IMR-90 (cell line): Measurements from ENCODE around the gene GCC1. TPM values are rescaled to one million over a fixed set of nuclear protein-coding genes. Genes with fewer than 3 reads are reported as not detected.

Experiments used
- ATAC-seq: fragments of 200-7000 bp; cut with Tn5 transposase; 2 replicates; pipeline ENCODE4 v1.9.1; 2020; ENCODE audit warnings: low read depth, mild to moderate bottlenecking, moderate library complexity
- BruUV-seq: library from RNA; stranded (reverse); fragments of 400-500 nt; replicated peaks from 2 replicates; lab custom pipeline; 2021; lab: Mats Ljungman, UMichigan
- CTCF ChIA-PET: fragments of 300-600 bp; formaldehyde crosslinking; extraction: SDS; loops from one replicate; lab custom pipeline; 2021; ENCODE audit warnings: antibody characterized with exemption; lab: Yijun Ruan, JAX
- POLR2A ChIA-PET: fragments of 300-600 bp; sonication (Branson Sonifier 250); formaldehyde crosslinking; loops from one replicate; lab custom pipeline; 2022; ENCODE audit warnings: antibody characterized with exemption; ENCODE audit not compliant: unreplicated experiment; lab: Charles Lee
- DNase-seq: peaks from one replicate; pipeline ENCODE4 v3.0.0; 2013
- H2AFZ ChIP-seq: replicated peaks from 2 replicates; pipeline ENCODE3; 2013; ENCODE audit warnings: low read length, mild to moderate bottlenecking; ENCODE audit not compliant: poor library complexity
- H2AK5ac ChIP-seq: 2 replicates; pipeline ENCODE4 v1.6.1; 2013; ENCODE audit warnings: low read depth, low read length, inconsistent platforms
- H2AK9ac ChIP-seq: replicated peaks from 2 replicates; pipeline ENCODE3; 2013; ENCODE audit warnings: mild to moderate bottlenecking, low read depth, low read length, moderate library complexity; ENCODE audit not compliant: poor library complexity
- H2BK120ac ChIP-seq: 2 replicates; pipeline ENCODE4 v1.6.1; 2013; ENCODE audit warnings: low read depth, low read length, inconsistent platforms
- H2BK15ac ChIP-seq: 3 replicates; pipeline ENCODE4 v1.6.1; 2013; ENCODE audit warnings: low read depth, low read length, inconsistent platforms
- H2BK20ac ChIP-seq: 2 replicates; pipeline ENCODE4 v1.6.1; 2013; ENCODE audit warnings: low read depth, mild to moderate bottlenecking, inconsistent platforms, low read length, moderate library complexity
- H2BK5ac ChIP-seq: 2 replicates; pipeline ENCODE4 v1.6.1; 2013; ENCODE audit warnings: mild to moderate bottlenecking, low read depth, low read length, inconsistent platforms; ENCODE audit not compliant: poor library complexity, severe bottlenecking
- H3K14ac ChIP-seq: replicated peaks from 2 replicates; pipeline ENCODE4 v1.6.1; 2013; ENCODE audit warnings: low read depth, low read length, inconsistent platforms
- H3K18ac ChIP-seq: 2 replicates; pipeline ENCODE4 v1.6.1; 2013; ENCODE audit warnings: low read depth, low read length, control low read depth
- H3K23ac ChIP-seq: 2 replicates; pipeline ENCODE4 v1.6.1; 2013; ENCODE audit warnings: low read depth, low read length, inconsistent platforms
- H3K27ac ChIP-seq: 2 replicates; pipeline ENCODE4 v1.5.1; 2013; ENCODE audit warnings: mild to moderate bottlenecking, control low read depth, low read length; ENCODE audit not compliant: insufficient read depth
- H3K27me3 ChIP-seq: 2 replicates; pipeline ENCODE4 v1.6.1; 2013; ENCODE audit warnings: low read length; ENCODE audit not compliant: control insufficient read depth, insufficient read depth
- H3K36me3 ChIP-seq: 2 replicates; pipeline ENCODE4 v1.6.1; 2013; ENCODE audit warnings: low read length, mixed read lengths; ENCODE audit not compliant: control insufficient read depth, insufficient read depth
- H3K4ac ChIP-seq: 2 replicates; pipeline ENCODE4 v1.6.1; 2013; ENCODE audit warnings: low read depth, low read length, inconsistent platforms
- H3K4me1 ChIP-seq: 2 replicates; pipeline ENCODE4 v1.6.1; 2013; ENCODE audit warnings: low read length, mixed read lengths; ENCODE audit not compliant: control insufficient read depth, insufficient read depth
- H3K4me2 ChIP-seq: 2 replicates; pipeline ENCODE4 v1.6.1; 2013; ENCODE audit warnings: low read depth, mild to moderate bottlenecking, control low read depth, low read length, moderate library complexity
- H3K4me3 ChIP-seq: 2 replicates; pipeline ENCODE4 v1.5.1; 2013; ENCODE audit warnings: low read depth, mild to moderate bottlenecking, control low read depth, low read length, moderate library complexity; ENCODE audit not compliant: insufficient read depth
- H3K56ac ChIP-seq: 2 replicates; pipeline ENCODE4 v1.6.1; 2013; ENCODE audit warnings: low read length, inconsistent platforms; ENCODE audit not compliant: insufficient read depth; ENCODE audit errors: extremely low read depth
- H3K79me1 ChIP-seq, 2 experiments: 2 replicates each; pipeline ENCODE4 v1.6.1; 2013; ENCODE audit warnings: low read length in 2 of 2, inconsistent platforms in 1 of 2, low read depth in 1 of 2
- H3K9ac ChIP-seq: 2 replicates; pipeline ENCODE4 v1.6.1; 2013; ENCODE audit warnings: low read depth, low read length, control low read depth
- H3K9me1 ChIP-seq: 2 replicates; pipeline ENCODE4 v1.6.1; 2013; ENCODE audit warnings: low read length, inconsistent platforms; ENCODE audit not compliant: insufficient read depth
- H3K9me3 ChIP-seq: 2 replicates; pipeline ENCODE4 v1.6.1; 2013; ENCODE audit warnings: low read length; ENCODE audit not compliant: control insufficient read depth, insufficient read depth
- H4K20me1 ChIP-seq: 2 replicates; pipeline ENCODE4 v1.6.1; 2013; ENCODE audit warnings: low read length, inconsistent platforms; ENCODE audit not compliant: insufficient read depth
- H4K5ac ChIP-seq: 2 replicates; pipeline ENCODE4 v1.6.1; 2013; ENCODE audit warnings: mild to moderate bottlenecking, low read depth, low read length, control low read depth
- H4K8ac ChIP-seq, 2 experiments: 2 replicates each; pipeline ENCODE4 v1.6.1; 2013; ENCODE audit warnings: low read depth in 2 of 2, low read length in 2 of 2, control low read depth in 1 of 2, inconsistent platforms in 1 of 2
- H4K91ac ChIP-seq: 2 replicates; pipeline ENCODE4 v1.6.1; 2013; ENCODE audit warnings: low read depth, low read length, inconsistent platforms; ENCODE audit not compliant: insufficient read depth
- CEBPB ChIP-seq: IDR thresholded peaks from 2 replicates; pipeline ENCODE4 v1.6.1; 2012; ENCODE audit warnings: low read depth, low read length, improper control_type of control experiment
- CTCF ChIP-seq: conservative IDR thresholded peaks from 2 replicates; pipeline ENCODE4 v1.5.1; 2012; ENCODE audit warnings: mild to moderate bottlenecking, low read depth, low read length, improper control_type of control experiment
- FOS ChIP-seq: fragments of 150-350 bp; IDR thresholded peaks from 2 replicates; pipeline ENCODE4 v1.6.1; 2016; ENCODE audit warnings: low read depth, low read length
- MXI1 ChIP-seq: IDR thresholded peaks from 2 replicates; pipeline ENCODE4 v1.6.1; 2012; ENCODE audit warnings: low read depth, mild to moderate bottlenecking, low read length, moderate library complexity, borderline replicate concordance
- SMC3 ChIP-seq: fragments of 150-350 bp; IDR thresholded peaks from 2 replicates; pipeline ENCODE4 v1.6.1; 2016; ENCODE audit warnings: low read depth, mild to moderate bottlenecking, antibody characterized with exemption, low read length, moderate library complexity
- USF2 ChIP-seq: fragments of 150-350 bp; IDR thresholded peaks from 2 replicates; pipeline ENCODE4 v1.6.1; 2017; ENCODE audit warnings: mild to moderate bottlenecking, antibody characterized with exemption, low read length, low read depth
- WGBS, 2 experiments: methylation state at CpG; one replicate each; pipeline versions ENCODE4 v1.1.5 to v1.1.7; 2013; ENCODE audit warnings: missing lambda C conversion rate in 2 of 2; ENCODE audit not compliant: insufficient read length in 1 of 2; ENCODE audit errors: extremely low coverage in 2 of 2; 5-methylcytosine and 5-hydroxymethylcytosine counted together
- dilution Hi-C: fragments of 300-500 bp; cut with HindIII; formaldehyde crosslinking; loops from one replicate; pipeline ENCODE4 v1.14.3; 2018; ENCODE audit warnings: low sequenced_read_pairs; ENCODE audit not compliant: unreplicated experiment
- in situ Hi-C: fragments of 300-500 bp; cut with MboI; formaldehyde crosslinking; loops from 3 replicates; pipeline ENCODE4 v1.14.3; 2019; ENCODE audit warnings: low sequenced_read_pairs, inconsistent platforms, mixed read lengths
- intact Hi-C: fragments of 100-400 bp; cut with micrococcal nuclease; formaldehyde crosslinking; loops from 2 replicates; pipeline ENCODE4 v1.10.0; 2022
- polyA plus RNA-seq, 3 experiments: library from polyadenylated mRNA; depleted of rRNA; stranded (reverse); fragments of >200 nt; gene quantifications; 2 replicates each; pipeline ENCODE4 v1.2.3, GENCODE V29; 2012; ENCODE audit warnings: low replicate concordance in 1 of 3
- total RNA-seq: library from RNA; depleted of rRNA; stranded (reverse); fragments of >200 nt; gene quantifications from 2 replicates; pipeline ENCODE4 v1.2.3, GENCODE V29; 2012

Gene GCC1
- total and polyA plus RNA-seq, 2 of the 4 experiments (the other 2 are of a cell fraction): 6.1 to 22.9 TPM

DNA sequence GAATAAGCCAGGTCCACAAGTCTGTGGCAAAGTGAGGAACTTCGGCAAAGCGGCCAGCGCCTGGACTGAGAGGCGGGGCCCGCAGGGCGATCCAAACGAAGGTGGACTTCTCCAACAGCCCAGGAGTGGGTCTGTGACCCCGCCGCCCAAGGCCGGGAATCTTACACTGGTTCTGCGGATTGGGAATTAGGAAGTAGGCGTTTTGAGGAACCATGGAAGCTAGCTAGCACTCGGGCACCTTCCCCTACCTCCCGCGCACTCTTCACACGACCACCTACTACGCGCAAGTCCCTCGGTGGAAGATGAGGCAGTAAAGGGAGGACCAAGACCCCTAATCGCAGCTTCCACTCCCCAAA is 2.2 kb upstream of the GCC1 start:
- Histone ChIP-seq H4K8ac (peak overlapping the region; percentile 59 to 97), H3K36me3 (peaks cover 19% of the 10 kb centered on the region), H2BK20ac (no peak overlapping the region), H3K9ac (peak overlapping the region; percentile 92), H3K4me3 (peak overlapping the region; percentile 80), H3K9me1 (peaks cover 17% of the 10 kb centered on the region), H3K79me1 (peaks cover 25 to 58% of the 10 kb centered on the region in 2 experiments), H3K27me3 (no peaks in the 10 kb centered on the region), H2AFZ (peak overlapping the region; percentile 99), H3K9me3 (no peaks in the 10 kb centered on the region), H3K27ac (peak overlapping the region; percentile 83), H4K5ac (peak overlapping the region; percentile 96), H3K18ac (peak overlapping the region; percentile 78), H2AK5ac (peak overlapping the region; percentile 41), H3K56ac (no peak overlapping the region), H4K20me1 (peaks cover 25% of the 10 kb centered on the region), H2AK9ac (peak overlapping the region; percentile 92), H2BK5ac (peak overlapping the region; percentile 67), H3K4me2 (peak overlapping the region; percentile 96), H4K91ac (peak overlapping the region; percentile 53), H2BK120ac (peak overlapping the region; percentile 20; the same call in 1 of the 2 replicates), H3K14ac (peak overlapping the region; percentile 96), H3K23ac (peak overlapping the region; percentile 79), H2BK15ac (no peak overlapping the region; the same call in 2 of the 3 replicates), H3K4ac (peak overlapping the region; percentile 89), H3K4me1 (peaks cover 19% of the 10 kb centered on the region)
- CTCF ChIA-PET: interaction anchor here (1.3 kb wide), 1 partner anchor 10 kb away, joined by 3 read pairs; no protein-coding TSS in a partner anchor
- dilution Hi-C loops (no loop called here), intact Hi-C loops (loop anchor here (2.0 to 10.0 kb wide), 5 partner anchors 45 to 621 kb away; partner anchors contain the start of genes LRRC4 and ZNF800), in situ Hi-C loops (no loop called here)
- WGBS, 2 experiments: 89% methylated on average over 5 of the region's 20 CpGs; no CpG with 5 or more reads in 1 of the 2 experiments
- POLR2A ChIA-PET: interaction anchor here (0.6 kb wide), 1 partner anchor 125 kb away, joined by 4 read pairs; no protein-coding TSS in a partner anchor
- ATAC-seq: no peak
- TF ChIP-seq USF2 (no peak), CEBPB (no peak), CTCF (no peak), FOS (no peak), MXI1 (no peak), SMC3 (no peak)
- no peak for DNase-seq
- BruUV-seq: no TSS peak
